GM18508 (cell line): ENCODE data around the gene TPD52L1.
A peak's percentile ranks its signal among the peaks of the same experiment; 100 is the strongest.
"Not testable (repeated sequence)": the region's sequence is repeated elsewhere in the genome, so short reads cannot be mapped to it uniquely, and the experiment has no call there.

Experiments
- ATAC-seq: cut with Tn5 transposase; IDR thresholded peaks from one replicate; pipeline ENCODE4 v1.9.1; 2021; ENCODE audit warnings: moderate number of reproducible peaks; ENCODE audit not compliant: insufficient read depth, unreplicated experiment

TPD52L1 gene, protein sequence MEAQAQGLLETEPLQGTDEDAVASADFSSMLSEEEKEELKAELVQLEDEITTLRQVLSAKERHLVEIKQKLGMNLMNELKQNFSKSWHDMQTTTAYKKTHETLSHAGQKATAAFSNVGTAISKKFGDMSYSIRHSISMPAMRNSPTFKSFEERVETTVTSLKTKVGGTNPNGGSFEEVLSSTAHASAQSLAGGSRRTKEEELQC

GRCh38 chr6:125153391-125154117, at the start of gene TPD52L1:
TSS of gene TPD52L1 (plus strand) at chr6:125153773. CDS start at chr6:125153952, 179 bp downstream.
- peak; percentile 82 for ATAC-seq

- no peak for ATAC-seq
Measured at GRCh38 chr6:125104425-125104824, 49.1 kb upstream of the TPD52L1 start.

DNA sequence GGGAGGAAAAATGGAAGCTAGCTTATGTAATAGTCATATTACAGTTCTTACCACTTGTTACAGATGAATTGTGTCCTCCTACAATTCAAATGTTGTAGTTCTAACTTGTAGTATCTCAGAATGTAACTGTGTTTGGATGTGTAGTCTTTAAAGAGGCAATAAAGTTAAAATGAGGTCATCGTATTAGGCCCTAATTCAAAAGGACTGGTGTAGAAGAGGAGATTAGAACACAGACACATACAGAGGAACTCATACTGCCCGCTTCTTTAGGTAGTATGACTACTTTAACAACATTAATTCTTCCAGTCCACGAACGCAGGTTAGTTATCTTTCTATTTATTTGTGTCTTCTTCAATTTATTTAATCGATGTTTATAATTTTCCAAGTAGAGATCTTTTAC, 46.5 kb upstream of the TPD52L1 start:
- no peak for ATAC-seq

DNA sequence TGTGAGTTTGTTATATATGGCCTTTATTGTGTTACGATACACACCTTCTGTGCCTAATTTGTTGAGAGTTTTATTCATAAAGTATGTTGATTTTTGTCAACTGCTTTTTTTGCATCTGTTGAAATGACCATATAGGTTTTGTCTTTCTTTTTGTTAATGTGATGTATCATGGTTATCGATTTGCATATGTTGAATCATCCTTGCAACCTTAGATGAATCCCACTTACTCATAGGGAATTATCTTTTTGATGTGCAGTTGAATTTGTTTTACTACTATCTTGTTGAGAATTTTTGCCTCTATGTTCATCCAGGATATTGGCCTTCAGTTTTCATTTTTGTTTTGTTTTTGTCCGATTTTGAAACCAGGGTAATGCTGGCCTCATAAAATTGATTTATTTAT, 45.7 kb upstream of the TPD52L1 start:
- no peak for ATAC-seq

DNA sequence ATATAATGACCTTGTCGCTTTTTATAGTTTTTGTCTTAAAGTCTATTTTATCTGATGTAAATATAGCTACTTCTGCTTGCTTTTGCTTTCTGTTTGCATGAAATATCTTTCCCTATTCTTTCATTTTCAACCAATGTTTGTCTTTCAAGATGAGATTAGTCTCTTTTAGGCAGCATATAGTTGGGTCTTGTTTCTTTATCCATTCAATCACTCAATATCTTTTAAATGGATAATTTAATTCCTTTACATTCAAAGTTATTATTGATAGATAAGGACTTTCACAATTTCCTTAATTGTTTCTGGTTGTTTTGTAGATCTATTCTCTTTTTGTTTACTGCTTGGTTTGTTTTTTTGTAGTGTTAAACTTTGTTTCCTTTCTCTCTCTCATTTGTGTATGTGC, 43.5 kb upstream of the TPD52L1 start:
- ATAC-seq = no peak

GRCh38 chr6:125111219-125111983, 42.2 kb upstream of the TPD52L1 start:
- ATAC-seq = no peak

DNA sequence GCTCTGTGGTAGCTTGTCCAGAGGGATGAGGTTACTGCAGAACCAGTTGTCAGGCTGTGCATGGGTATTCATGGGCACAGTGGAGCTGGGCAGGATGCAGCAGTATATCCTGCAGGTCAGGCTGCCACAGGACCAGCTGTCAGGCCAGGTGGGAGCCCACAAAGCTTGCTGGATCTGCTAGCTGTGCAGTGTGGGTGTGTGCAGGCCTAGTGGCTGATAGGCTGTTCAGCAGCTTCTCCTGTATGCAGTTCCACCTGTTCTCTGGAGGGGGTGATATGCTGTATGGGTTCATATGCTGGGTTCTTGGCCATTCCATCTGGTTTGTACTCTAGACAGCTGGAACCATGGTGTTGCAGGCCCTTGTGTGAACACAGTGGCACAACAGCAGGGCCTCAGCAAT, 40.6 kb upstream of the TPD52L1 start:
- ATAC-seq = no peak

GRCh38 chr6:125114248-125114858, 39.2 kb upstream of the TPD52L1 start:
- ATAC-seq = no peak

DNA sequence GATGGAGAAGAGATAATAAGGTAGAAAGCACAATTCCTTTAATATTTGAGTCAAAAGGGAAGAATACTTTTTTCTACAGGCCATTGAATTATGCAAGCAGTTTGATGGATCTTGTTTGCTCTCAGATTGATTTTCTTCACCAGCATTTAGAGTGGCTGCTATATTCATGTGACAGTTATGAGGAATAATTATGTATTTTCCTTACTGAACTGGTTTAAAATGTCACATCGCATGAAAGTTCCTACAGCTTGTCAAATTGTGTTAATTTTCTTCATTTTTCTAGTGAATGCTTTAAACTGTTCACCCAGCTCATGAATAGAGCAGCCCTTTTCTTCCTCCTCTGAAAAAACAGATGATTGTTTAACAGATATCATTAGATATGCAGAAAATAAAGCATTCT, 37.4 kb upstream of the TPD52L1 start:
- no peak for ATAC-seq

DNA sequence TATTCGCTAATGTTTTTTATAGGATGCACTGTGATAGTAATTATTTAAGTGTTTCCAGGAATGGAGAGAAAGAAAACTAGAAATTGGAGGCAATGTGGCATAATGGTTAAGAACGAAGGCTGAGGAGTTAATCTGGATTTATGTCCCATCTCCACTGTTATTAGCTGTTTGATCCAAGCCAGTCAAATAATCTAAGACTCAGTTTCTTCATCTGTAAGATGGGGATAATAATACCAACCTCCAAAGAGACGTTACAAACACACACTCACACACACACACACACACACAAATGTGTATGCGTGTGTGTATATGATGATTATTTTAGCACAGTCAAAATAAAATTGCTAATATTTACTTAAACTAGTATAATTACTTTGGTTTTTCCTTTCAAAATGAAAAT, 36.9 kb upstream of the TPD52L1 start:
- no peak for ATAC-seq

DNA sequence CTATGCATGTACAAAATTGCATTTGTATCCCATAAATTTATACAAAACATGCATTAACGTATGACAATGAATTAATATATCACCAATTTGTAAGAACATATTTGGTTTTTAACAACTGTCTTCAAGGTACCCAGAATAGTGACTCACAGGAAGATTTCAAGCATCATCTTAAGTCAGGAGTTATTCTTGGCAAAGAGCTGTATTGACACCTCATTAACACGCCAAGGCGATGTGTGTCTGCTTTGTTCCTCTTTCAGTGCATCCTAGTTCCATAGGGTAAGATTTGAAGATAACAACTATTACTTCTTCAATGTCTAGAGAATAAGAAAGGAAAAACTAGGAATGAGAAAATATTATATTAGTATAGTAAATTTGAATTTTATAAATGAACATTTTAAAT, 35.8 kb upstream of the TPD52L1 start:
- ATAC-seq = no peak

DNA sequence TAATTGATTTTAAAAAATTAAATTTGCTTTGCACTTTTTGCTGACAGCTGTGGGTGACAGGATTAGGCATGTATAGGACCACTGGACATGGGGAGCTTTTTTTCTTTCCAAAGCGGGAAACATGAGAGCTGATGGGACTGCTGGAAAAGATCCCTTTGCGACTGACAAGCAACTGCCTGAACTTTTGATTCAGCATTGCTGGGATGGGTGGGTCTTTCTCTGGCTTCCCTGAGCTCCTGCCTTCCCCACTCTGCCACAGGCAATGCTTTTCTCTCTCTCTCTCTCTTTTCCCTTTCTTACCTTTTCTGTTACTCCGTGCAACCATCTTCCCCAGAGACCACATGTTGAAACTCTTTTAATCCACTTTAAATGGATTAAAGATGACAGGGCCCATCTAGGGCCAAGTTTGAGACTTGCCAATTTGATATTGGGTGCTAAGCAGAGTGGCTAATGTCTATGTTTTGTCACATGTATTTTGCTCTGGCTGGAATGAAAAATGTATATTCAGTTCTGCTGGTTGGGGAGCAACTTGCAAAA, 33.5 kb upstream of the TPD52L1 start:
- no peak for ATAC-seq

- ATAC-seq = no peak
Measured at GRCh38 chr6:125121894-125122293, 31.7 kb upstream of the TPD52L1 start.

GRCh38 chr6:125123051-125123450, 30.5 kb upstream of the TPD52L1 start:
- ATAC-seq = no peak

DNA sequence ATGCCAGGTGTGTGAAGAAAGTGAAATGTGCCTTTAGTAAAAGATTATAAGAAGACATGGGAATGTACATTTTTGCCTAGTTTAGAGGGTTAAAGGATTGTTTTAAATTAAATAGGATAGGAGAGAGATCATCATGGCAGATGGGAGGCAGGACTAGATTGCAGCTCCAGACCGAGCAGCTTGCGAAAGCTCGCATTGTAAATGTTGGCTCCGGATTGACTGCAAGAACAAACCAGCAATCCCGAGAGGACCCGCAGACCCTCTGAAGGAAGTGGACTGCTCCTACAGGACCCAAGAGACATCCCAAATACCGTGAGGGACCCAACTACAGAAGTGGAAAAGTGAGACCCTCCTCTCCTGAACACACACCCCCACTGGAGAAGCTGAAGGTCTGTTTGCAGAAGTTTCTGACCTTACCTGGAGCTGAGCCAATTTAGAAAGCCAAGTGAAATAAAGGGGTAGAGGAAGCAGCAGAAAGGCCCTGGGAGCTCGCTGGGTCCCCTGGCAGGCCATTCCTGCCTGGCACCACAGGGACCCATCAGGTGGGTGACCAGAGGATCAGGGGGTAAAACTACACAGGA, 30.0 kb upstream of the TPD52L1 start:
- ATAC-seq = no peak

DNA sequence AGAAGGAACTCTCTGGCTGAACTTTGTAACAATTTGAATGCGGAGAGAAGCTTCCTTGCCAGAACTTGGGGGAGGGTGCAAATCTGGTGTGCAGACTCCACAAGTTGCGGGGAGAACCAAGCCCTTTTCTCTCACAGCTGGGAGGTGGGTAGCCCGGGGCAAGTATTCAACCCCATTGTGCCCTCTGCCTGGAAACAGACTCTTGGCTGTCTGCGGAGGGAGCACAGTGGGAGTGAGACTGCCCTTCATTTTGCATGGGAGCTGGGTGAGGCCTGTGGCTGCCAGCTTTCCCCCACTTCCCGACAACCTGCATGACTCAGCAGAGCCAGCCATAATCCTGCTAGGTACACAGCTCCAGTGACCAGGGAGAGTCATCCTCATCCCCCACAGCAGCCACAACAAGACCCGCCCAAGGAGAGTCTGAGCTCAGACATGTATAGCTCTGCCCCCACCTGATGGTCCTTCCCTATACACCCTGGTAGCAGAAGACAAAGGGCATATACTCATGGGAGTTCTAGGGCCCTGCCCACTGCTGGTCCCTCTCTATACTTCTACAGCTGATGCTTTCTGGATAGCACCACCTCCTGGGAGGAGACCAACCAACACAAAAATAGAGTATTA, 29.4 kb upstream of the TPD52L1 start:
- no peak for ATAC-seq

GRCh38 chr6:125125856-125126255, 27.7 kb upstream of the TPD52L1 start:
- ATAC-seq = not testable (repeated sequence)

GRCh38 chr6:125129354-125129753, 24.2 kb upstream of the TPD52L1 start:
- ATAC-seq = no peak

DNA sequence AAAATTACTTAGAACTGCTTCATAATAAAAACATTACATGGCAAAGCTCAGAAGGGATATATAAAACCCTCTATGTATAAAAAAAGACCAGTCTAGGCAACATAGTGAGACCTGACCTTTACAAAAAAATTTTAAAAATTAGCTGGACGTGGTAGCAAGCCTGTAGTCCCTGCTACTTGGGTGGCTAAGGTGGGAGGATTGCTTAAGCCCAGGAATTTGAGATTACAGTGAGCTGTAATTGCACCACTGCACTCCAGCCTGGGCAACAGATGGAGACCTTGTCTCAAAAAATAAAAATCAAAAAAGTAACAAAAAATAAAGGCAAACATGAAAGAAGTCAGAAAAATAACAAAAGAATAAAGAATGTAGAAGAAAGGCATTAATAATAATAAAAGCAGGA, 21.5 kb upstream of the TPD52L1 start:
- ATAC-seq = no peak

- no peak for ATAC-seq
Measured at GRCh38 chr6:125136378-125136777, 17.2 kb upstream of the TPD52L1 start.
